NAMALWA (cell line): ENCODE results near the gene KIFC1.
"Not testable (repeated sequence)": the region's sequence is repeated elsewhere in the genome, so short reads cannot be mapped to it uniquely, and the experiment has no call there.

Source experiments
- DNase-seq: peaks from one replicate; pipeline ENCODE4 v3.0.0-alpha.2; 2015; ENCODE audit warnings: low spot score

Gene KIFC1

GRCh38 chr6:33375143-33375671 is 16.4 kb upstream of the KIFC1 start:
- no peak for DNase-seq

GRCh38 chr6:33377171-33377570 is 14.5 kb upstream of the KIFC1 start:
- no peak for DNase-seq

GRCh38 chr6:33379184-33379583 is 12.4 kb upstream of the KIFC1 start:
- not testable (repeated sequence) for DNase-seq

- DNase-seq = no peak
Measured at GRCh38 chr6:33380272-33380981, 11.2 kb upstream of the KIFC1 start.

- DNase-seq = no peak
Measured at GRCh38 chr6:33383427-33384185, 8.0 kb upstream of the KIFC1 start.

- DNase-seq = no peak
Measured at GRCh38 chr6:33384581-33385020, 7.0 kb upstream of the KIFC1 start.

- no peak for DNase-seq
Measured at GRCh38 chr6:33390173-33390572, 1.4 kb upstream of the KIFC1 start.

- DNase-seq = no peak
Measured at GRCh38 chr6:33390767-33391277, 801 bp upstream of the KIFC1 start.

- DNase-seq = peak; percentile 60
Measured at GRCh38 chr6:33391922-33392594, 435 bp downstream of the KIFC1 start.

GRCh38 chr6:33392595-33392948 is 949 bp downstream of the KIFC1 start:
- peak; percentile 53 for DNase-seq

GRCh38 chr6:33392979-33393378 is 1.4 kb downstream of the KIFC1 start:
- no peak for DNase-seq

GRCh38 chr6:33397541-33397940 is 5.9 kb downstream of the KIFC1 start:
- DNase-seq = no peak

GRCh38 chr6:33398601-33399000 is 7.0 kb downstream of the KIFC1 start:
- not testable (repeated sequence) for DNase-seq

GRCh38 chr6:33399881-33400280 is 8.3 kb downstream of the KIFC1 start:
- not testable (repeated sequence) for DNase-seq

GRCh38 chr6:33404884-33405283 is 13.3 kb downstream of the KIFC1 start:
- no peak for DNase-seq

GRCh38 chr6:33405386-33405940 is 13.8 kb downstream of the KIFC1 start:
- DNase-seq = no peak

- no peak for DNase-seq
Measured at GRCh38 chr6:33406126-33406525, 14.5 kb downstream of the KIFC1 start.

- DNase-seq = peak; percentile 59
Measured at GRCh38 chr6:33407132-33407718, 15.6 kb downstream of the KIFC1 start.

- peak; percentile 97 for DNase-seq
Measured at GRCh38 chr6:33410050-33410710, 18.6 kb downstream of the KIFC1 start.

GRCh38 chr6:33410711-33411631 is 19.3 kb downstream of the KIFC1 start, which contains the start of gene PHF1:
TSS of gene PHF1 (plus strand) at chr6:33411014. CDS start at chr6:33412264, 1,250 bp downstream.
- DNase-seq = no peak
